ENCODE measurements around the gene CAPN9. TPM values are rescaled to one million over a fixed set of nuclear protein-coding genes. Genes with fewer than 3 reads are reported as not detected.

The CAPN9 gene
- total RNA-seq, 1 donor from 2014 or later: not detected

DNA sequence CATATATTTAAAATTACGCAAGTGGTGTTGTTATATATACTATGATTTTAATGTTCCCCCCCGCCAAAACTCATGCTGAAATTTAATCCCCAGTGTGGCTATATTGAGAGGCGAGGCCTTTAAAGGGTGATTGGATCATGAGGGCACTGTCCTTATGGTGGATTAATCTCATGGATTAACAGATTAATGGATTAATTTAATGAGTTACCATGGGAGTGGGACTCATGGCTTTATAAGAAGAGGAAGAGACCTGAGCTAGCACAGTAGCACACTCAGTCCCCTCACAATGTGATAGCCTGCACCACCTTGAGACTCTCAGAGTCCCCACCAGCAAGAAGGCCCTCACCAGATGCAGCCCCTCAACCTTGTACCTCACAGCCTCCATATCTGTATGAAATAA, 86.3 kb downstream of the CAPN9 start:
- Mint-ChIP-seq H3K36me3 (ENCODE audit: low read depth) (peaks cover 34% of the 10 kb centered on the region), H3K4me1 (ENCODE audit: low read depth) (peaks cover 75% of the 10 kb centered on the region), H3K4me3 (ENCODE audit: unreplicated experiment) (no peak overlapping the region), H3K27me3 (ENCODE audit: low read depth) (no peaks in the 10 kb centered on the region), H3K9me3 (ENCODE audit: low read depth) (peaks cover 4% of the 10 kb centered on the region), H3K27ac (ENCODE audit: unreplicated experiment) (no peak overlapping the region)
- DNase-seq (ENCODE audit: low spot score): peak; percentile 8
- TF ChIP-seq, protein P1, sequence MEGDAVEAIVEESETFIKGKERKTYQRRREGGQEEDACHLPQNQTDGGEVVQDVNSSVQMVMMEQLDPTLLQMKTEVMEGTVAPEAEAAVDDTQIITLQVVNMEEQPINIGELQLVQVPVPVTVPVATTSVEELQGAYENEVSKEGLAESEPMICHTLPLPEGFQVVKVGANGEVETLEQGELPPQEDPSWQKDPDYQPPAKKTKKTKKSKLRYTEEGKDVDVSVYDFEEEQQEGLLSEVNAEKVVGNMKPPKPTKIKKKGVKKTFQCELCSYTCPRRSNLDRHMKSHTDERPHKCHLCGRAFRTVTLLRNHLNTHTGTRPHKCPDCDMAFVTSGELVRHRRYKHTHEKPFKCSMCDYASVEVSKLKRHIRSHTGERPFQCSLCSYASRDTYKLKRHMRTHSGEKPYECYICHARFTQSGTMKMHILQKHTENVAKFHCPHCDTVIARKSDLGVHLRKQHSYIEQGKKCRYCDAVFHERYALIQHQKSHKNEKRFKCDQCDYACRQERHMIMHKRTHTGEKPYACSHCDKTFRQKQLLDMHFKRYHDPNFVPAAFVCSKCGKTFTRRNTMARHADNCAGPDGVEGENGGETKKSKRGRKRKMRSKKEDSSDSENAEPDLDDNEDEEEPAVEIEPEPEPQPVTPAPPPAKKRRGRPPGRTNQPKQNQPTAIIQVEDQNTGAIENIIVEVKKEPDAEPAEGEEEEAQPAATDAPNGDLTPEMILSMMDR (IDR thresholded peaks at IDR 0.05): no peak

GRCh38 chr1:230834292-230834691, 87.1 kb downstream of the CAPN9 start:
- Mint-ChIP-seq H3K9me3 (ENCODE audit: low read depth) (peaks cover 4% of the 10 kb centered on the region), H3K4me3 (ENCODE audit: unreplicated experiment) (no peak overlapping the region), H3K36me3 (ENCODE audit: low read depth) (peaks cover 42% of the 10 kb centered on the region), H3K4me1 (ENCODE audit: low read depth) (peaks cover 78% of the 10 kb centered on the region), H3K27ac (ENCODE audit: unreplicated experiment) (peak overlapping the region; percentile 45), H3K27me3 (ENCODE audit: low read depth) (no peaks in the 10 kb centered on the region)
- peak; percentile 2 for DNase-seq (ENCODE audit: low spot score)
- TF ChIP-seq, protein P1 (IDR thresholded peaks at IDR 0.05): no peak

GRCh38 chr1:230836347-230836746, 89.2 kb downstream of the CAPN9 start:
- Mint-ChIP-seq H3K27me3 (ENCODE audit: low read depth) (no peaks in the 10 kb centered on the region), H3K9me3 (ENCODE audit: low read depth) (peaks cover 4% of the 10 kb centered on the region), H3K4me3 (ENCODE audit: unreplicated experiment) (no peak overlapping the region), H3K36me3 (ENCODE audit: low read depth) (peaks cover 60% of the 10 kb centered on the region), H3K4me1 (ENCODE audit: low read depth) (peaks cover 87% of the 10 kb centered on the region), H3K27ac (ENCODE audit: unreplicated experiment) (no peak overlapping the region)
- TF ChIP-seq, protein P1 (IDR thresholded peaks at IDR 0.05): no peak
- DNase-seq (ENCODE audit: low spot score): no peak

GRCh38 chr1:230836793-230837192, 89.6 kb downstream of the CAPN9 start:
- peaks cover 4% of the 10 kb centered on the region for H3K9me3 Mint-ChIP-seq (ENCODE audit: low read depth)
- DNase-seq (ENCODE audit: low spot score): no peak
- no peak overlapping the region for H3K27ac Mint-ChIP-seq (ENCODE audit: unreplicated experiment)
- TF ChIP-seq, protein P1 (IDR thresholded peaks at IDR 0.05): no peak
- no peaks in the 10 kb centered on the region for H3K27me3 Mint-ChIP-seq (ENCODE audit: low read depth)
- no peak overlapping the region for H3K4me3 Mint-ChIP-seq (ENCODE audit: unreplicated experiment)
- peaks cover 65% of the 10 kb centered on the region for H3K36me3 Mint-ChIP-seq (ENCODE audit: low read depth)
- peaks cover 88% of the 10 kb centered on the region for H3K4me1 Mint-ChIP-seq (ENCODE audit: low read depth)

- Mint-ChIP-seq H3K4me3 (ENCODE audit: unreplicated experiment) (no peak overlapping the region), H3K36me3 (ENCODE audit: low read depth) (peaks cover 80% of the 10 kb centered on the region), H3K9me3 (ENCODE audit: low read depth) (no peaks in the 10 kb centered on the region), H3K27me3 (ENCODE audit: low read depth) (no peaks in the 10 kb centered on the region), H3K4me1 (ENCODE audit: low read depth) (peaks cover 88% of the 10 kb centered on the region), H3K27ac (ENCODE audit: unreplicated experiment) (peak overlapping the region; percentile 32)
- TF ChIP-seq, protein P1 (IDR thresholded peaks at IDR 0.05): no peak
- DNase-seq (ENCODE audit: low spot score): no peak
These were observed 92.0 kb downstream of the CAPN9 start for GRCh38 chr1:230839173-230839572.
